ENCODE data around the gene HHIP. TPM values are rescaled to one million over a fixed set of nuclear protein-coding genes. Genes with fewer than 3 reads are reported as not detected.
"Not testable (repeated sequence)": the region's sequence is repeated elsewhere in the genome, so short reads cannot be mapped to it uniquely, and the experiment has no call there.

HHIP gene
- total RNA-seq, 1 donor from 2014 or later = not detected

- intact Hi-C loops (cut with micrococcal nuclease) = no loop called here
Measured at GRCh38 chr4:144748814-144749555, 103.0 kb downstream of the HHIP start.

- intact Hi-C loops (cut with micrococcal nuclease) = no loop called here
Measured at GRCh38 chr4:144750348-144750747, 104.4 kb downstream of the HHIP start.

- intact Hi-C loops (cut with micrococcal nuclease) = no loop called here
Measured at GRCh38 chr4:144754562-144755410, 108.8 kb downstream of the HHIP start.

- intact Hi-C loops (cut with micrococcal nuclease) = no loop called here
Measured at GRCh38 chr4:144757969-144758368, 112.0 kb downstream of the HHIP start.

- intact Hi-C loops (cut with micrococcal nuclease) = not testable (repeated sequence)
Measured at GRCh38 chr4:144768809-144769208, 122.9 kb downstream of the HHIP start.

- intact Hi-C loops (cut with micrococcal nuclease) = no loop called here
Measured at GRCh38 chr4:144778364-144778763, 132.4 kb downstream of the HHIP start.

- intact Hi-C loops (cut with micrococcal nuclease) = no loop called here
Measured at GRCh38 chr4:144782345-144782744, 136.4 kb downstream of the HHIP start.

- intact Hi-C loops (cut with micrococcal nuclease) = loop anchor here (5.0 kb wide), 1 partner anchor 276 kb away; no protein-coding TSS in a partner anchor
Measured at GRCh38 chr4:144785961-144786360, 140.0 kb downstream of the HHIP start.

- intact Hi-C loops (cut with micrococcal nuclease) = loop anchor here (1.0 to 5.0 kb wide), 2 partner anchors 275 to 613 kb away; no protein-coding TSS in a partner anchor
Measured at GRCh38 chr4:144787365-144788258, 141.7 kb downstream of the HHIP start.

GRCh38 chr4:144788469-144788868 is 142.5 kb downstream of the HHIP start:
- intact Hi-C loops (cut with micrococcal nuclease) = loop anchor here (5.0 kb wide), 1 partner anchor 274 kb away; no protein-coding TSS in a partner anchor

- intact Hi-C loops (cut with micrococcal nuclease) = not testable (repeated sequence)
Measured at GRCh38 chr4:144791933-144792332, 146.0 kb downstream of the HHIP start.
